ENCODE measurements around the gene KLF18.
"Not testable (repeated sequence)": the region's sequence is repeated elsewhere in the genome, so short reads cannot be mapped to it uniquely, and the experiment has no call there.

The KLF18 gene

DNA sequence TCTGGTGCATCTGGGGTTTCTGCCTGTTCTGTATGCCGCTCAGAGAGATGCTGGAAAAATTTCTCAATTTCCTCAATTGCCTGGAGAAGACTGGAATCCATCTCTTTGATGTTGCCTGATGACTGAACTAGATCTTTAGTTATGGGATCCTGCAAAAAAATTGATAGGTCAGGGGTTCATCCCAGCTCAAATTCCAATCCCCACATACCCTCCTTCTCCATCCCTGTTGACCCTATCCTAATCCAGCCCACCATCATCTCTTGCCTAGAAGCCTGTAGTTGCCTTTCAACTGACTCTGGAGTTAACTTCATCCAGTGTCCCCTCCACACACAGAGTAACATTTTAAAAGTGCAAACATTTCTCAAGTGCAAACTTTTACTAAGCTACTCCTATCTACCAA lies at the start of gene KLF18:
Gene KLF18 (minus strand): TSS at position 101 of the 400 bp plus-strand sequence. CDS start 0 bp downstream, at position 101.
- no peak for DNase-seq

DNA sequence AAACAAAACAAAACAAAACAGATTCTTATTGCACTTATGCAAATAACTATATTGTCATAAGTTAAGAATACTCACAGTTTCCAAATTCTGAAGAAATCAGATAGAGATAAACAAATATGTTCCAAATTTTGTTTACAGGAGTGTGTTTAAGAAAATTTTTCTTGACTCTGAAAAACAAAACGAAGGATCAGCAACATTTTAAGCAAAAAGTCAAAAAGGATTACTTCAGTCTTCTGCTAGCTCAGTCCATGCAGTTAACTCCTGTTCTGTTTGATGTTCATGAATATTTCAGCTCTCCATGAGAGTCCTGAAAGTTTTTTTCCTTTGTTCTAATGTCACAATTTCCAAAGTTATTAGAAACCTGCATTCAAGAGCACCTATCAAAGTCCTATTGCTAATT lies 33.2 kb upstream of the KLF18 start:
- DNase-seq = no peak

DNA sequence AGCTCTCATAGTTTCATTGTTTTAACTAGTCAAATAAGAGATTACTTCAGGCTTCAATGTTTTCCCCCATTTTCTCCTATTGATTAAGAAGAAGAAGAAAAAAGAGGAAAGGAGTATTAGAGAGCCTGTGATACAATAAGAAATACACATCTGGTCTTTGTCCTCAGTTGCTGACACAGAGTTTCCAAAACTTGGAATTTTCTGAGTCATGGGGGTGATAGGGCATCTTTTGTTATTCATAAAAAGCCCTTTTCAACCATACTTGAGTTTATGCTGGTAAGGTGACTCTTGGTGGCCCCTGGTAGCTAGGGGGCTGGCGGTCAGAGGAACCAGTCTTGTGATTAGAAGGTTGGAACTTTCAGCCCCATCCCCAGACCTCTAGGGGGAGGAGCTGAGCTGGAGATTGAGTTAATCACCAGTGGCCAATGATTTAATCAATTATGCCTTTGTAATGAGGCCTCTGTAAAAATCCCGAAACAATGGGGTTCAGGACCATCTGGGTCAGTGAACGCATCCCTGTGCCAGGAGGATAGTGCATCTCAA lies 28.9 kb upstream of the KLF18 start:
- DNase-seq = no peak

DNA sequence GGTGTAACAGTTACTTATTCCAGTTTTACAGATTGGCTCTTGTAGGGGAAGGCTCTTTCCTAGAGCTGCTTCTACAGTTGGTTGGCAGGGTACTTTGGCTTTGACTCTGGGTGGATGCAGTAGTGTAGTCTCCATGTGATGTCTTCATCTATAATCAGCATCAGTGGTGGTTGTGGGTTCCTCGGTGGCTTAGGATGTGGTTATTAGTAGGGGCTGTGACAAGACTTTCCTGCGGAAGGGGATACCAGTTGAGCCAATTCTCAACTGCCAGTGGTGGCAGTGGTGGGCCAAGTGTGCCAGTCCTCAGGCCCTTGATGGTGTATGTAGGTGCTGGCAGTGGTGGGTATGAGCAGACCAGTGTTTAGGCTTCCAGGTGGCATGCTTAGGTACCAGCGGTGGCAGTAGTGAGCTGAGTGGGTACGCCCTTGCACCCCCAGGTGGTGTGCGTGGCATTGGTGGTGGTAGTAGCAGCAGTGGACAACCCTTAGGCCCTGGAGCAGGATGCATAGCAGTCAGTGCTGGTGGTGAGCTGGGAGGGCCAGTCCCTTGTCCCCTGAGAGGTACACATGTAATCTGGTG lies 27.2 kb upstream of the KLF18 start:
- DNase-seq = no peak

DNA sequence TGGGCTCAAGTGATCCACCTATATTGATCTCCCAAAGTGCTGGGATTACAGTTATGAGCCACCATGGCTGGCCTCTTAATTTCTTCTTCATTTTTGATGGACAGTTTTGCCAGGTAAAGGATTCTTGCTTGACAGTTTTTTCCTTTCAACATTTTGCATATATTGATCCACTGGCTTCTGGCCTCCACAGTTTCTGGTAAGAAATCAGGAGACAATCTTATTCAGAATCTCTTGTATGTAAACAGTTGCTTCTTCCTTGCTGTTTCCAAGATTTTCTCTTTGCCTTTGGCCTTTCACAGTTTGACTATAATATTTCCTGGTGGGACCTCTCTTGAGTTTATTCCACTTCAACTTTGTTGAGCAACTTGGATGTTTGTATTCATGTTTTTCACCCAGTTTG lies 20.1 kb upstream of the KLF18 start:
- DNase-seq = no peak

DNA sequence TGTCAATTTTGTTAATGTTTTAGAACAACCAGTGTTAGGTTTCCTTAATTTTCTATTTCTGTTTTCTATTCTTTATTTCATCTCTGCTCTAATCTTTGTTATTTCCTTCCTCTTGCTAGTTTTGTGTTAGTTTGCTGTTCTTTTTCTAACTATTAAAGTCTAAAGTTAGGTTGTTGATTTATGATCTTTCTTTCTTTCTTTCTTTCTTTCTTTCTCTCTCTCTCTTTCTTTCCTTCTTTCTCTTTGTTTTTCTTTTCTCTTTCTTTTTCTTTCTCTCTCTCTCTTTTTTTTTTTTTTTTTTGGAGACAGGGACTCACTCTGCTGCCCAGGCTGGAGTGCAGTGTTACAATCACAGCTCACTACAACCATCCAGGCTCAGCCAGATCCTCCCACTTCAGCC lies 17.4 kb upstream of the KLF18 start:
- DNase-seq = no peak

DNA sequence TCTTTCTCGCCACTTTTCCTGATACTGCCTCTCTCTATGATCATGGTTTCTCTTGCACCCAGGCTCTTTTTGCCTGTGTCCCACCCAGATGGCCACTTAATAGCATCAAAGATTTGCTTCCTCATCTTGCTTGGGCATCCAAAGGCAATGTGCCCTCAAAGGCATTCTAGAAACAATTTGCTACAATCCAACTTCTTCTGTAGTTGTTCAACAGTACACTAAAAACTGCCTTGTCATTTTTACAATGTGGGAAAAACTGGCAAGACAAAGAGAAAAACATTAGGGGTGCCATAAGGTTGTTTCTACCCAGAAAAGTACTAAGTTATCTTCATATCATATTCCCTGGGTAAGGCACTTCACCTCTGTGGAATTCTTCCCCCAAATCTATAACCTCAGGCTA lies 16.5 kb upstream of the KLF18 start:
- no peak for DNase-seq

DNA sequence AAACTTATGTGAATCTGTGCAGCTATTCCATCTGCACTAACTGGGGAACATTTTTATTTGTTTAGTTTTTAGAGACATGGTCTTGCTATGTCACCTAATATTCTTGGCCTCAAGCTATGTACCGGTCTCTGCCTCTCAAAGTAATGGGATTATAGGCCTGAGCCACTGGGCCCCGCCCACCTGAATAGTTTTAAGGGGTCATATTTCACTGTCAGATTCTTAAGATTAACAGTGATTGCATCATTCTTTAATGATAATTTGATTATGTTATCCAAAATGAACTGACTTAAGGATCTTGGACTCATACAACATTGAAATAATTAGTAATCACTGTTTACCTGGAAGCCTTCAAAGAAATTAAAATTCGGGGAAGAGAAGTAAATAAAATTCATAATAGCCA lies 12.6 kb upstream of the KLF18 start:
- DNase-seq = no peak

DNA sequence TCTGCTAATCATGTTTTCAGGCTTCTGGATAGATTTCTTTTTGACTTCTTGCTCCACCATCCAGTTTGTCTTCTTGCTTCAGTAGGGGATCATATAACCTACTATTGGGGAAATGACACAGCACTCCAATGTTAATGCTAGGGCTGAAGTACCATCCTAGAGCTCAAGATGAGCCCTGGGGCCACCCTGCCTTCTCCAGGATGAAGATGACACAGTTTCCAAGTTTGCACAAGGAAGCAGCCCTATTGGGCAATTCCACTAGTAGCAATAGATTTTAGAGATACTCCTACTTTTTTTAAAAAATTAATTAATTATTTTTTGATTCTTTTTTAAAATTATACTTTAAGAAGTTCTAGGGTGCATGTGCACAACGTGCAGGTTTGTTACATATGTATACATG lies 11.3 kb upstream of the KLF18 start:
- no peak for DNase-seq

DNA sequence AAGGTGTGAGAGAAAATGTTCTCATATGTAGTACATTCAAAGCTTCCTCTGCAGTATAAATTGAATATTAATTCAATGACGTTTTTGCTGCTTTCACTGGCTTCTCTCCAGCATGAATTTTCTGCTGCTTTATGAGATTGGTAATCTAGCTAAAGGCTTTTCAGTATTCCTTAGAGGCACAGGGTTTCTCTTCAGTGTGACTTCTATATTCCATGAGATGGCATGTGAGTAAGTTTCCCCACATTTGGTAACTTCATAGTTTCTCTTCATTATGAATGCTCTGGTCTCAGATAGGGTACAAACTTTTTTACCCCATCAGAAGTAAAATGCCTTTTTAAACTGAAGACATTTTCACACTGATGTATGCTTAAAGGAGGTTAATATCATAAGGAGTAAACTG lies 10.4 kb upstream of the KLF18 start:
- DNase-seq = no peak

DNA sequence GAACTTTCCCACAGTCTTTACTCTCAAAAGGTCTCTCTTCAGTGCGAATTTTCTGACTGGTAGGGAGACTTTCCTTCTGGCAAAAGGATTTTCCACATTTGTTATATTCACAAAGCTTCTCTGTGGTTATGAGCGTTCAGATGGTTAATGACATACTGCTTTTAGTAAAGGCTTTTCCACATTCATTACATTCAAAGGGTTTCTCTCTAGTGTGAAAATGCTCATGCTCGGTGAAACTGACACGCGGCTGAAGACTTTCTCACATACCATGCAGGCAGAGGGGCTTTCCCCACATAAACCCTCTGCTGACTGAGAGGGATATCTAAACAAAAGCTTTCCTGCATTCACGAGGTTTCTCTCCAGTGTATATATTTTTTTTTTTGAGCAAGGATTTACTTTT lies 9.9 kb upstream of the KLF18 start:
- DNase-seq = no peak

DNA sequence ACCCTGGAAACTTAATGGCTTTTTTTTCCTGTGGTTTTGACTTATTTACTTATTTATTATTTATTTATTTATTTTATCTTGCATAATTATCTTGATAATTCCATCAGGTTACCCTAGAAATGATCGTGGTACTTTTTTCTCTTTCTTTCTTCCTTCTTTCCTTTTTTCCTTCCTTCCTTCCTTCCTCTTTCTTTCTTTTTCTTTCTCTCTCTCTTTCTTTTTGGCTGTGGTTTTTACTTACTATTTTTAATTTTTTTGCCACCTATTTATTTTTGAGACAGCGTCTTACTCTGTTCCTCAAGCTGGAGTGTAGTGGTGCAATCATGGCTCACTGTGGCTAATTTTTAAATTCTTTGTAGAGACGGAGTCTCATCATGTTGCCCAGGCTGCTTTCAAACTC lies 6.2 kb upstream of the KLF18 start:
- no peak for DNase-seq

DNA sequence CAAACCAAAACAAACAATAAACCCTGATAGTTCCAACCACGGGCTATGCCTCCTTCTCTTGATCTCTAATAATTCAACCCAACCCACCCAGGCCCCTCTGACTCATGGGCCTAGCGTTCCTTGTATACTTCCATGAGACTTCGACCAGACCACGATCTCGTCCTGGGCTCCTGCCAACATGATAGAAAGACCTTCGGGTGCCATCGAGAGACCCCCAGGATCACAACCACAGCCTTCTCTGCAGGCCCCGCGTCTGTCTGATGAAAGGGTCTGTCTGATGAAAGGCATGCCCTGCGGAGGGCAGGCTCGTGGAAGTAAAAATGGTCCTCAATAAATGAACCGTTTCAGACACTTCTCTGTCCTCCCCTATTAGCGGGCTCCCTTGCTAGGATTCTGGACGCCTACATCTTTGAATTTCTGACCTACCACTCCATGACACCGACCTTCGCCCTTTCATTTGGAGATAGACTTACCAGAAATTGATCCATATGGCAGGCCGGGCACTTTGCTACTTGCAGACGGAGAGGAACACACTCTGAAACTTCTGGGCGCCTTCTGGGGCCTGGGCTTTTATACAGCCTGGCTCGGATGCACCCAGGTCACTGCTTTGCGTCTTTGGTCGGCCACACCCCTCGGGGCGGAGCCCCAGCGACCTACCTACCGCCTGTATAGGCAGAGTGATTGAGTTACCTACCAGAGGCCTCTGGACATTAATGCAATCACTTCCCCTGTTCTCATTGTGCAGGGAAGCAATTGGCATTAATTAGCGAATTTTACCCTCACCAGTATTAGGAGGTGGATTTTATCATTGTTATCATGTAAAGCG lies 5.3 kb upstream of the KLF18 start:
- no peak for DNase-seq

DNA sequence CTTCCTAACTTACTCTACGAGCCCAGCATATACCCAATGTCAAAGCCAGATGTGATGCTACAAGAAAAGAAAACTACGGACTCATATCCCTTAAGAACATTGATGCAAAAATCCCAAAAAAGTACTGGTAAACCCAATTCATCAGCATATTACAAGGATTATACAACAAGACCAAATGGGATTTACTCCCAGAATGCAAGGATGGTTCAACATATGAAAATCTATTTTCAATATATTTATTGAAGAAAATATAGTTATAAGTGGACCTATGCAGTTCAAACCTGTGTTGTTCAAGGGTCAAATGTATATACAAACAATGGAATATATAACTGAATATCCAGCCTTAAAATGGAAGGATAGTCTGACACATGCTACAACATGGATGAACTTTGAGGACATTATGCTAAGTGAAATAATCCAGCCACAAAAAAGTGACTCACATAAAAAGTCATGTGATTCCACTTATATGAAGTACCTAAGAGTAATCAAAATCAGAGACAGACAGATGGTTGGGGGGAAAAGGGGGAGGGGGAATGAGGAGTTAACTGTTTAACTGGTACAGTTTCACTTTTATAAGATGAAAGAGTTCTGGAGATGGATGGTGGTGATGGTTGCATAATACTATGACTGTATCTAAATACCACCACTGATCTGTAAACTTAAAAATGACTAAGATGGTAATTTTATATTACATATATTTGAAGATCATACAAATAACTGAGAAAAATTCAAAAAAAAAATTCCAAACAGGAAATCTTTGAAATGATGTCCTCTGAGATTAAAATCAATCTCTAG lies 3.7 kb upstream of the KLF18 start:
- no peak for DNase-seq

DNA sequence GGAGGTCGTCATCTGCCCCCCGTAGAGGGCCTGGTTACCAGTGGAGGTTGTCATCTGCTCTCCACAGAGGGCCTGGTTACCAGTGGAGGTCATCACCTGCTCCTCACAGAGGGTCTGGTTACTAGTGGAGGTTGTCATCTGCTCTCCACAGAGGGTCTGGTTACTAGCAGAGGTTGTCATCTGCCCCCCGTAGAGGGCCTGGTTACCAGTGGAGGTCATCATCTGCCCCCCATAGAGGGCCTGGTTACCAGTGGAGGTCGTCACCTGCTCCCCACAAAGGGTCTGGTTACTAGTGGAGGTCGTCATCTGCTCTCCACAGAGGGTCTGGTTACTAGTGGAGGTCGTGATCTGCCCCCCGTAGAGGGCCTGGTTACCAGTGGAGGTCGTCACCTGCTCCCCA lies 1.9 kb downstream of the KLF18 start:
- DNase-seq = not testable (repeated sequence)

DNA sequence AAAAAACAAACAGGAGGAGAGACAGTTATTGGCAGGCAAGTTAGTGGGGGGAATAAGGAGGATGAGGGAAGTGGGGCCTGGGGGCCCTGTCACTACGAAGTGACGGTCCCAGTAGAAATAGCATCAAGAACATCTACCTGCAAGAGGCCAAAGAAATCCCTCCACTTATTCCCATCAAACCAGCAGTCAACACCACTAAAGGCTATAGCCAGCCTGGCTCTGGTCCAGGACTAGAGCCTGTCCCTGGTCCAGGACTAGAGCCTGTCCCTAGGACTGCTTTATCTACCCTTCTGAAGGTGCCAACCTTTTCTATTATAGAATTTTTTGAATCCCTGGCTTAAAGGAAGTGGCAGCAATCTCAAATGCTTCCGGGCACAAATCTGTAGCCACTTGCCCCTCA lies 3.2 kb downstream of the KLF18 start:
- no peak for DNase-seq

DNA sequence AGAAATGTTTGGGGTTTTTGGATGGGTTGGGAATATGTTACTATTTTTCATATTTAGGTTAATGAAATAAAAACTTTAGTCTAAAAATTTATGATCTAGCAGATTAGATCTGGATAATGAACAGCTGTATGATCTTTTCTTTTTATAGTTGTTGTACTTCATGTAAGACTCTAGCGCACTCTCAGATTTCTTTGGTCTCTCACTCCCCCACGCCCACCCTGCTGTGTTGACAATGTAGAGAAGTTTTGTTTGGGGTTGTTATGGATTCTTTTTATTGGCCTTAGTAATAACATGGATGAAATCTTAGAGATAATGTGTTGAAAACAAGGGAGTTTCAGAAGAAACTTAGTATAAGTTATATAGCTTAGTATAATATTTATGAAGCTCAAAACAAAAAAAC lies 5.5 kb downstream of the KLF18 start:
- no peak for DNase-seq

DNA sequence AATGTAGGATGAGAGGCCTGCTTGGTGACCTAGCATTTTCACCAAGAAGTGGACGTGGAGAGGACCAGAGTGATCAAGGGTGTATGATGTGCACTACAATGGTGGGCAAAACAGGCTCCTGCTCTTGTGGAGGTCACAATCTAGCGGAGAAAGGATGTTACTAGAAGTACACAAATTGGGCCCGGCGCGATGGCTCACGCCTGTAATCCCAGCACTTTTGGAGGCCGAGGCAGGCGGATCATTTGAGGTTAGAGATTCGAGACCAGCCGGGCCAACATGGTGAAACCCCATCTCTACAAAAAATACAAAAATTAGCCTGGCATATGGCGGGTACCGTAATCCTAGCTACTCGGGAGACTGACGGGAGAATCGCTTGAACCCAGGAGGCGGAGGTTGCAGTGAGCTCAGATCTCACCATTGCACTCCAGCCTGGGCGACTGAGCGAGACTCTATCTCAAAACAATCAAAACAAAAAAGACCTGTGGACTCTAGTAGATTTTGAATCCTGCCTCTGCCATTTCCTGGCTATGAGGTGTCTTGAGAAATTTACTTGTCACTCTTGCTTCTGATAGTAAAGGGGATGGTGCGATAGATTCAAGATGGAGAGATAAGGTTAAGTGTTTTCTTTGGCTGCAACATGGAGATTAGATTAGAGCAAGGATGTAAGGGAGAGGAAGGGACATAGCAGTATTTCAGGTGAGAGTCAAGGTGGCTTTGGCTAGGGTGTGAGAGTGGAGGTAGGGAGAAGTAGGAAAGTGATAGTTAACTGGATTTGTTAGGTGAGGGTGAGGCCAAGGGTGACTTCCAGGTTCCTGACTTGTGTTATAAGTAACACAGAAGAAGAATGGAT lies 7.1 kb downstream of the KLF18 start:
- no peak for DNase-seq

DNA sequence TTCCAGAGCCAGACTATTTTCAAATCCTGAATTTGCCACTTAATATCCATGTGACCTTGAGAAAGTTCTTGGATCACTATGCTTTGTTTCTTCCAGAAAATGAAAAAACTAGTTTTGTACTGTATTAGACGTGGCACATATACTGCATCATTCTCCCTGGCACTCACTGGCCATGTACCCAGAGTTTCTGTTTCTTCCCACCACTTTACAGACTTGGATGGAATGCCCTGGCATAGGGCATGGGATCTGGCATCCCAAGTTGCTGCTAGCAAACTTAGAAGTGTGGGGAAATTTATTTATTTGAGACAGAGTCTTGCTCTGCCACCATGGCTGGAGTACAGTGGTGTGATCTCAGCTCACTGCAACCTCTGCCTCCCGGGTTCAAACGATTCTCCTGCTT lies 10.0 kb downstream of the KLF18 start:
- no peak for DNase-seq

DNA sequence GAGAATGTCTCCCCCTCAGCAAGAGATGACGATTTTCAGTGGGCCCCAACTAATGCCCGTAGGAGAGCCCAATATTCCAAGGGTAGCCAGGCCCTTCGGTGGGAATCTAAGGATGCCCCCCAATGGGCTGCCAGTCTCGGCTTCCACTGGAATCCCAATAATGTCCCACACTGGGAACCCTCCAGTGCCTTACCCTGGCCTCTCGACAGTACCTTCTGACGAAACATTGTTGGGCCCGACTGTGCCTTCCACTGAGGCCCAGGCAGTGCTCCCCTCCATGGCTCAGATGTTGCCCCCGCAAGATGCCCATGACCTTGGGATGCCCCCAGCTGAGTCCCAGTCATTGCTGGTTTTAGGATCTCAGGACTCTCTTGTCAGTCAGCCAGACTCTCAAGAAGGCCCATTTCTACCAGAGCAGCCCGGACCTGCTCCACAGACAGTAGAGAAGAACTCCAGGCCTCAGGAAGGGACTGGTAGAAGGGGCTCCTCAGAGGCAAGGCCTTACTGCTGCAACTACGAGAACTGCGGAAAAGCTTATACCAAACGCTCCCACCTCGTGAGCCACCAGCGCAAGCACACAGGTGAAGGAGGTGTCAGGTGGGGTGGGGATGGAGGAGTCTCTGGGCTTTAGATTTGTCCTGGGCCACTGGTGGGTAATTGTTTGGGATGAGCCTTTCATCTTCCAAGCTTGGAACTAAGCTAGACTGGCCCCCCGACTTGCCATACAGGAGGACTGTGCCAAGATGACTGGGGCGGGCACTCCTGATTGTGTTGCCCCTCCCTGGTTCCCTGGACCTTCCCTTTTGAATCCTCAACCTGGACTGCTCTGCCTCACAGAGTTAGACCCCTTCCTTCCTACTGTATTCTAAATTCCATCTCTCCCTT lies 11.6 kb downstream of the KLF18 start:
- DNase-seq = no peak

DNA sequence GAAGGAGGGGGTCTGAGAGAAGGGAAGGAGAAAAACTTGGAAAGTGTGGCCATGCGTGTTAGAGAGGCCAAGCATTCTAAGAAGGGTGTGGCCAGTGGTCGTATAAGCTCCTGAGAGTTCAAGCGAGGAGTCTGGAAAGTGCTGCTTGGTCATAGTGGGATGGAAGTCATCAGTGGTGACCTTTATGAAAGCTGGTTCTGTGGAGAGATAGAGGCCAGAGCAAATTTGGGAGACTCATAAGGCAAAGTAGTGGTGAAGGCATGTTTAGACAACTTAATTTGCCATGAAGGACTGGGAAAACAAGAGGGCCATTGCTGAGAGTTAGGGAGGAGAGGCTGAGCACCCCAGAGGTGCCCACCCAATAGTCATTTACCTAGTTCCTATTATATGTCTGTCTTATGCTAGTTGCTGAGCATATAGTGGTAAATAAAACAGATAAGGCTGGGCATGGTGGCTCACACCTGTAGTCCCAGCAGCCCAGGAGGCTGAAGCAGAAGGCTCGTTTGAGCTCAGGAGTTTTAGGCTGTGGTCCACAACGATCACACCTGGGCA lies 21.0 kb downstream of the KLF18 start:
- DNase-seq = no peak

Measured in fibroblast of skin of right quadriceps (primary cell).